ENCODE data around the gene RAET1G.
"Not testable (repeated sequence)": the region's sequence is repeated elsewhere in the genome, so short reads cannot be mapped to it uniquely, and the experiment has no call there.

The RAET1G gene

GRCh38 chr6:149929422-149929821 lies 6.5 kb upstream of the RAET1G start:
- H3K27ac ChIP-seq, result no peak overlapping the region
- TF ChIP-seq CTCF (conservative IDR thresholded peaks at IDR 0.05) (peak; percentile 26), ZFX (IDR thresholded peaks at IDR 0.05) (no peak)

- H3K27ac ChIP-seq, result not testable (repeated sequence)
Observed at GRCh38 chr6:149927025-149927424, 4.1 kb upstream of the RAET1G start.

DNA sequence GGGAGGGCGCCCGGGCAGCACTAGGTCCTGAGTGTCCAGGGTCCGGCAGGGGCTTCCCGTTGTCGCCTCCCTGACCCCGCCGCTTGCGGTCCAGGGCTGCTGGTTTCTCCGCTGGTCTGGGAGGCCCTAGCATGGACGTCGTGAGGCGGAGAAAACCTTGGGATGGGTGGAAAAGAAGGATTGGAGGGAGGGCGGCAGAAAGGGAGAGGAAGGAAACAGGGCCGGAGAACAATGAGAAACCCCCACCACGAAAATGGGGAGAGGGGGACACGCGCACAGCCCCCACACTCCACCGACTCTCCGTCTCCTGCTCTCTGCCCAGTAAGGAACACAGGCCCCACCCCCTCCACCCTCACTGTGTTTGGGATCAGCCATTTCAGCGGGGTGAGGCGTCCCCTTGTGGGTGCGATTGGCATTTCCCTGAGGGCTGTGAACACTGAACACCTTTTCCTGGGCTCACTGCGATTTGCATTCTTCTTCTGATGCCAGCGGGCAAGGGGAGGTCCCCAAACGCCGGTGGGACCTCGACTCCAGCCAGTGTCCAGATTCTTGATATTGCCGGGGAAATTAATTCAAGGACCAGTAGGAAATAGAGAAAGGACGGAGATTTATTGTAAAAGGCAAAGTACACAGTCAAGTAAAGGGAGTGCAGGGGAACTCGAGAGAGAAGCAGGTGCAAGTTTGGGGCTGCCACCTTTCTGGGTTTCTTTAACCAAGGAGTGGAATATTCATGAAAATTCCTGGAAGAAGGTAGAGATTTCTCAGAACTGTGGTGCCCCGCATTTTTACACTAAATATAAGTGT lies 3.3 kb upstream of the RAET1G start:
- TF ChIP-seq CTCF (conservative IDR thresholded peaks at IDR 0.05), result peak; percentile 91
- TF ChIP-seq ZFX (IDR thresholded peaks at IDR 0.05), result no peak
- no peak overlapping the region for H3K27ac ChIP-seq

GRCh38 chr6:149925253-149925973 lies 2.5 kb upstream of the RAET1G start:
- TF ChIP-seq CTCF (conservative IDR thresholded peaks at IDR 0.05) (no peak), ZFX (IDR thresholded peaks at IDR 0.05) (no peak)
- no peak overlapping the region for H3K27ac ChIP-seq

GRCh38 chr6:149924933-149925252 lies 2.0 kb upstream of the RAET1G start:
- TF ChIP-seq ZFX (IDR thresholded peaks at IDR 0.05) (no peak), CTCF (conservative IDR thresholded peaks at IDR 0.05) (no peak)
- no peak overlapping the region for H3K27ac ChIP-seq

- no peak overlapping the region for H3K27ac ChIP-seq
- TF ChIP-seq CTCF (conservative IDR thresholded peaks at IDR 0.05), result no peak
- no peak for TF ChIP-seq ZFX (IDR thresholded peaks at IDR 0.05)
Observed at GRCh38 chr6:149924206-149924932, 1.4 kb upstream of the RAET1G start.

GRCh38 chr6:149923327-149923986 lies 536 bp upstream of the RAET1G start:
- H3K27ac ChIP-seq, result no peak overlapping the region; the same call in 1 of the 2 replicates
- no peak for TF ChIP-seq ZFX (IDR thresholded peaks at IDR 0.05)
- TF ChIP-seq CTCF (conservative IDR thresholded peaks at IDR 0.05), result no peak

DNA sequence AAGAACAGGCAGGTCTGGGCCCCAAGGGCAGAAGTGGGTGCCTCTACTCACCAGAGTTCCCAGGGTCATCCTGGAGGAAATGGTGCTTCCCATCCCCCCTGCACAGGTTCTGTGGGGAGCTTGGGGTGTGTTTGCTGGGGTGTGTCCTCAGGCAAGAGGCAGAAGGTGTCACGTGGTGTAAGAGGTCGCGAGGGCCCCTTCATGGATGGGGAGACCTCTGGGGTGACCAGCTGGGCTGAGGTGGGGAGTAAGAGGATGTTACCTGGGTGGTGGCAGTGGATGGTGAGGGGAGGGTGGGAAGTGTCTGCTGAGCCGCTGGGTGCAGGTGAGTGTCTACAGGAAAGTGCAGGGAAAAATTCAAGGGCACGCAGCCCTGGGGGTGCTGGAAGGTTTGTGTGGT lies 830 bp downstream of the RAET1G start:
- not testable (repeated sequence) for H3K27ac ChIP-seq

Data from C4-2B (cell line).